OCI-LY1 (cell line): ENCODE data around the gene CDK17.

Source experiments
- H2AFZ ChIP-seq: fragments of 200-600 bp; sonication (generic), shearing (Covaris generic); 2 replicates; pipeline ENCODE4 v1.6.0; 2014; ENCODE audit warnings: antibody characterized with exemption, mild to moderate bottlenecking, low read length
- H3F3A ChIP-seq: fragments of 200-600 bp; sonication (generic), shearing (Covaris generic); 2 replicates; pipeline ENCODE4 v1.6.0; 2014; ENCODE audit warnings: mild to moderate bottlenecking, antibody characterized with exemption, low read length, moderate library complexity; ENCODE audit not compliant: insufficient read depth
- H3K27ac ChIP-seq: fragments of 200-600 bp; sonication (generic); 2 replicates; pipeline ENCODE4 v1.5.1; 2014; ENCODE audit warnings: low read length, mixed run types, mild to moderate bottlenecking, low read depth; ENCODE audit not compliant: poor library complexity, severe bottlenecking
- H3K27me3 ChIP-seq: fragments of 200-600 bp; sonication (generic); 2 replicates; pipeline ENCODE4 v1.6.0; 2014; ENCODE audit warnings: antibody characterized with exemption, mild to moderate bottlenecking, low read length, moderate library complexity; ENCODE audit not compliant: insufficient read depth
- H3K36me3 ChIP-seq: fragments of 200-600 bp; sonication (generic); 2 replicates; pipeline ENCODE4 v1.6.1; 2014; ENCODE audit warnings: mild to moderate bottlenecking, antibody characterized with exemption, low read length, moderate library complexity, mixed read lengths; ENCODE audit not compliant: insufficient read depth
- H3K4me1 ChIP-seq: fragments of 200-600 bp; sonication (generic); 2 replicates; pipeline ENCODE4 v1.5.1; 2014; ENCODE audit warnings: mild to moderate bottlenecking, low read length, moderate library complexity; ENCODE audit not compliant: insufficient read depth, severe bottlenecking
- H3K4me2 ChIP-seq: fragments of 200-600 bp; sonication (generic), shearing (Covaris generic); 2 replicates; pipeline ENCODE4 v1.6.1; 2014; ENCODE audit warnings: low read length
- H3K4me3 ChIP-seq: fragments of 200-600 bp; sonication (generic); 2 replicates; pipeline ENCODE4 v1.5.1; 2014; ENCODE audit warnings: low read length, low read depth, mild to moderate bottlenecking, mixed read lengths; ENCODE audit not compliant: poor library complexity, severe bottlenecking
- H3K79me2 ChIP-seq: fragments of 200-600 bp; shearing (Covaris generic); 2 replicates; pipeline ENCODE4 v1.6.1; 2016; ENCODE audit warnings: mixed run types, low read length, mixed read lengths; ENCODE audit not compliant: insufficient read depth
- H3K9ac ChIP-seq: fragments of 200-600 bp; sonication (generic), shearing (Covaris generic); 2 replicates; pipeline ENCODE4 v1.6.1; 2014; ENCODE audit warnings: mild to moderate bottlenecking, low read length, mixed read lengths
- H3K9me2 ChIP-seq: fragments of 200-600 bp; sonication (generic), shearing (Covaris generic); 2 replicates; pipeline ENCODE4 v1.6.1; 2014; ENCODE audit warnings: low read depth, mild to moderate bottlenecking, low read length, mixed read lengths
- H3K9me3 ChIP-seq: fragments of 200-600 bp; shearing (Covaris generic); 2 replicates; pipeline ENCODE4 v1.6.1; 2014; ENCODE audit warnings: low read length, mixed read lengths
- H4K20me1 ChIP-seq: fragments of 200-600 bp; sonication (generic), shearing (Covaris generic); 2 replicates; pipeline ENCODE4 v1.6.0; 2016; ENCODE audit warnings: mild to moderate bottlenecking, low read length; ENCODE audit not compliant: insufficient read depth
- CTCF ChIP-seq: fragments of 200-600 bp; sonication (generic), shearing (Covaris generic); IDR thresholded peaks from 2 replicates; pipeline ENCODE4 v1.5.1; 2017; ENCODE audit warnings: mild to moderate bottlenecking, antibody characterized with exemption, low read length, moderate library complexity, mixed read lengths
- EZH2 ChIP-seq: fragments of 200-600 bp; sonication (generic), shearing (Covaris generic); IDR thresholded peaks from 2 replicates; pipeline ENCODE4 v1.8.0; 2017; ENCODE audit warnings: borderline replicate concordance, mixed run types, mild to moderate bottlenecking, antibody characterized with exemption, low read length, moderate library complexity, mixed read lengths

The CDK17 gene

GRCh38 chr12:96236221-96236822 is 163.9 kb downstream of the CDK17 start:
- H3K9me3 ChIP-seq, result no peaks in the 10 kb centered on the region
- TF ChIP-seq EZH2 (no peak), CTCF (no peak)
- H3K36me3 ChIP-seq, result no peaks in the 10 kb centered on the region
- H3K9me2 ChIP-seq, result no peaks in the 10 kb centered on the region
- H3K27me3 ChIP-seq, result no peaks in the 10 kb centered on the region
- no peak overlapping the region for H3K4me2 ChIP-seq
- H3K4me1 ChIP-seq, result no peaks in the 10 kb centered on the region
- no peaks in the 10 kb centered on the region for H3F3A ChIP-seq
- no peak overlapping the region for H3K4me3 ChIP-seq
- H3K79me2 ChIP-seq, result no peaks in the 10 kb centered on the region
- no peak overlapping the region for H3K27ac ChIP-seq
- H3K9ac ChIP-seq, result no peak overlapping the region
- no peak overlapping the region for H2AFZ ChIP-seq
- no peaks in the 10 kb centered on the region for H4K20me1 ChIP-seq

GRCh38 chr12:96235484-96235826 is 164.8 kb downstream of the CDK17 start:
- Histone ChIP-seq H3K9ac (no peak overlapping the region), H3K9me3 (no peaks in the 10 kb centered on the region), H3K4me2 (no peak overlapping the region), H3F3A (no peaks in the 10 kb centered on the region), H4K20me1 (no peaks in the 10 kb centered on the region), H2AFZ (no peak overlapping the region), H3K4me1 (no peaks in the 10 kb centered on the region), H3K4me3 (no peak overlapping the region), H3K27me3 (no peaks in the 10 kb centered on the region), H3K9me2 (no peaks in the 10 kb centered on the region), H3K27ac (no peak overlapping the region), H3K79me2 (no peaks in the 10 kb centered on the region), H3K36me3 (no peaks in the 10 kb centered on the region)
- TF ChIP-seq EZH2 (no peak), CTCF (no peak)

GRCh38 chr12:96234591-96235483 is 165.4 kb downstream of the CDK17 start:
- TF ChIP-seq CTCF, result no peak
- TF ChIP-seq EZH2, result no peak
- no peaks in the 10 kb centered on the region for H4K20me1 ChIP-seq
- no peaks in the 10 kb centered on the region for H3K9me3 ChIP-seq
- no peaks in the 10 kb centered on the region for H3K27me3 ChIP-seq
- no peak overlapping the region for H3K4me3 ChIP-seq
- H3K79me2 ChIP-seq, result no peaks in the 10 kb centered on the region
- no peak overlapping the region for H3K9ac ChIP-seq
- H3K36me3 ChIP-seq, result no peaks in the 10 kb centered on the region
- H3K9me2 ChIP-seq, result no peaks in the 10 kb centered on the region
- H3F3A ChIP-seq, result no peaks in the 10 kb centered on the region
- H3K4me1 ChIP-seq, result no peaks in the 10 kb centered on the region
- no peak overlapping the region for H3K4me2 ChIP-seq
- no peak overlapping the region for H3K27ac ChIP-seq
- H2AFZ ChIP-seq, result no peak overlapping the region
